Measurements from ENCODE around the gene CSNK1D. TPM values are rescaled to one million over a fixed set of nuclear protein-coding genes. Genes with fewer than 3 reads are reported as not detected.
"Not testable (repeated sequence)": the region's sequence is repeated elsewhere in the genome, so short reads cannot be mapped to it uniquely, and the experiment has no call there.

Gene CSNK1D
- total RNA-seq, 1 donor from 2014 or later, result 86.8 TPM

DNA sequence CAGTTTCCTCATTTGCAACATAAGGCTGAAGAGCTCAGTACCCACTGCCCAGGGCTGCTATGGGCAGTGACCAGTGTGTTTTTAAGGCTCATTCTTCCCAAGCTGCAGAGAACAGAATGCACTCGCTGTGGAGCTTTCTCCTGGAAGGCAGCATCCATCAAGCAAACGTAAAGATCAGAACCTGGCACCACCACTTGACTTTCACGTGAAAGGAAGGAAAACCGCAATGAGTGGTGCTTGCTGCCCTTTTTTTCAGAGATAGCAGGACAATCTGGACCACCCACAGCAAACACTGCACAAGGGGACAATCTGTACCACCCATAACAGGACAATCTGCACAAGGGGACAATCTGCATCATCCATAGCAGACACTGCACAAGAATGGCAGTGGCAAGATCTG, 11.2 kb downstream of the CSNK1D start:
- H3K4me1 ChIP-seq, result peaks cover 4 to 12% of the 10 kb centered on the region in 2 donors
- intact Hi-C loops (cut with DNase I), result no loop called here
- H3K27ac ChIP-seq, result no peak overlapping the region
- peaks cover 80 to 90% of the 10 kb centered on the region in 2 donors for H3K36me3 ChIP-seq
- H3K4me3 ChIP-seq, result no peak overlapping the region
- H3K9me3 ChIP-seq, result no peaks in the 10 kb centered on the region
- DNase-seq (ENCODE audit: low spot score in 2 of 2), result no peak
- no peaks in the 10 kb centered on the region for H3K27me3 ChIP-seq
- TF ChIP-seq, protein P1, sequence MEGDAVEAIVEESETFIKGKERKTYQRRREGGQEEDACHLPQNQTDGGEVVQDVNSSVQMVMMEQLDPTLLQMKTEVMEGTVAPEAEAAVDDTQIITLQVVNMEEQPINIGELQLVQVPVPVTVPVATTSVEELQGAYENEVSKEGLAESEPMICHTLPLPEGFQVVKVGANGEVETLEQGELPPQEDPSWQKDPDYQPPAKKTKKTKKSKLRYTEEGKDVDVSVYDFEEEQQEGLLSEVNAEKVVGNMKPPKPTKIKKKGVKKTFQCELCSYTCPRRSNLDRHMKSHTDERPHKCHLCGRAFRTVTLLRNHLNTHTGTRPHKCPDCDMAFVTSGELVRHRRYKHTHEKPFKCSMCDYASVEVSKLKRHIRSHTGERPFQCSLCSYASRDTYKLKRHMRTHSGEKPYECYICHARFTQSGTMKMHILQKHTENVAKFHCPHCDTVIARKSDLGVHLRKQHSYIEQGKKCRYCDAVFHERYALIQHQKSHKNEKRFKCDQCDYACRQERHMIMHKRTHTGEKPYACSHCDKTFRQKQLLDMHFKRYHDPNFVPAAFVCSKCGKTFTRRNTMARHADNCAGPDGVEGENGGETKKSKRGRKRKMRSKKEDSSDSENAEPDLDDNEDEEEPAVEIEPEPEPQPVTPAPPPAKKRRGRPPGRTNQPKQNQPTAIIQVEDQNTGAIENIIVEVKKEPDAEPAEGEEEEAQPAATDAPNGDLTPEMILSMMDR (IDR thresholded peaks at IDR 0.05), result no peak

DNA sequence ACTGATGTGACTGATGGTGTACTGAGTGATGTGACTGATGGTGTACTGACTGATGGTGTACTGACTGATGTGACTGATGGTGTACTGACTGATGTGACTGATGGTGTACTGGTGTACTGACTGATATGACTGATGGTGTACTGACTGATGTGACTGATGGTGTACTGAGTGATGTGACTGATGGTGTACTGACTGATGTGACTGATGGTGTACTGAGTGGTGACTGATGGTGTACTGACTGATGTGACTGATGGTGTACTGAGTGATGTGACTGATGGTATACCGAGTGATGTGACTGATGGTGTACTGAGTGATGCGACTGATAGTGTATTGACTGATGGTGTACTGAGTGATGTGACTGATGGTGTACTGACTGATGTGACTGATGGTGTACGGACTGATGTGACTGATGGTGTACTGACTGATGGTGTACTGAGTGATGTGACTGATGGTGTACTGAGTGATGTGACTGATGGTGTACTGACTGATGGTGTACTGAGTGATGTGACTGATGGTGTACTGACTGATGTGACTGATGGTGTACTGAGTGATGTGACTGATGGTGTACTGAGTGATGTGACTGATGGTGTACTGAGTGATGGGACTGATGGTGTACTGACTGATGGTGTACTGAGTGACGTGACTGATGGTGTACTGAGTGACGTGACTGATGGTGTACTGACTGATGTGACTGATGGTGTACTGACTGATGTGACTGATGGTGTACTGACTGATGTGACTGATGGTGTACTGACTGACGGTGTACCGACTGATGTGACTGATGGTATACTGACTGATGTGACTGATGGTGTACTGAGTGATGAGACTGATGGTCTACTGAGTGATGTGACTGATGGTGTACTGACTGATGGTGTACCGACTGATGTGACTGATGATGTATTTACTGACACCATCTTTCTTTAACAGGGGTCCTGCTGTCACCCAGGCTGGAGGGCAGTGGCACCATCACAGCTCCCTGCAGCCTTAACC, 13.2 kb downstream of the CSNK1D start:
- intact Hi-C loops (cut with DNase I); H3K27ac ChIP-seq; H3K4me1 ChIP-seq; H3K9me3 ChIP-seq; DNase-seq (ENCODE audit: low spot score in 2 of 2); H3K4me3 ChIP-seq; H3K27me3 ChIP-seq: not testable (repeated sequence)
- peaks cover 95% of the 10 kb centered on the region in 2 donors for H3K36me3 ChIP-seq

DNA sequence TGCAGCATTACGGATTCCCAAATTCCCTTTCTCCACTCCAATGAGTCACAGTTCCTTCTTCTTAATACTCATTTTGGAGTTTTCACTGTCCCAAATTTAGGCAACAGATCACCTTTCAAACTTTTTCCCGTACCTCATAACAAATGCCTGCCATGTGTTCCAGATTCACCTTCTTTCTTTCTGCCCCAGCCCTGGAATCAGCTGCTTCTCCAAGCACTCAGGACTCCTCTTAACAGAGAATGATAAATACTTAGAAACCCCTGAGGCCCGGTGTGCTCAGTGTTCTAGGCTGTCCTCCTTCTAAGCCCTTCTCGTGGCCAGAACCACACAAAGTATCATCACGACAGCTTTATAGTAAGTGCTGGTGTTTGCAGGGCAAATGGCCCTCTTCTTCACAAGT, 14.9 kb downstream of the CSNK1D start:
- no peaks in the 10 kb centered on the region for H3K4me1 ChIP-seq
- intact Hi-C loops (cut with DNase I), result no loop called here
- H3K9me3 ChIP-seq, result no peaks in the 10 kb centered on the region
- H3K27ac ChIP-seq, result no peak overlapping the region
- DNase-seq (ENCODE audit: low spot score in 2 of 2), result no peak
- H3K4me3 ChIP-seq, result no peak overlapping the region
- H3K27me3 ChIP-seq, result no peaks in the 10 kb centered on the region
- TF ChIP-seq, protein P1 (IDR thresholded peaks at IDR 0.05), result no peak
- peaks cover 89 to 90% of the 10 kb centered on the region in 2 donors for H3K36me3 ChIP-seq

DNA sequence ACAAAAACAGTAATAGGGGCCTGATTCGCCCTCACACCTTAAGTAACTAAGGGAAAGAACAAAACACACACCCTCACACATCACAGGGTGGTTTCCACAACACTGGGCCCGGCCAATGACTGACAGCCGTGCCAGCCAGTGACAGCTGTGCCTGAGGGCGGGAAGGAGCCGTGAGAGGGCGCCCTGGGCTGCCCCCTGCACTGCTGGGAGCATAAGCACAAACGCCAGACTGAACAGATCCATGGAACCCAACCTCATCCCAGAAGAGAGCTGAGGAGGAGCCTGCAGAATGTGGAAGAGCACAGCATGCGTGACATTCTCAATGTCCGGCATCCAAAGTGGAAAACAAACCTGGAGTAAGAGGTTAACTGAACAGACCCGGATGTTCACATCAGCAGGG, 16.0 kb downstream of the CSNK1D start:
- TF ChIP-seq, protein P1 (IDR thresholded peaks at IDR 0.05), result no peak
- Histone ChIP-seq H3K9me3 (no peaks in the 10 kb centered on the region), H3K27me3 (no peaks in the 10 kb centered on the region), H3K4me1 (no peaks in the 10 kb centered on the region), H3K27ac (no peak overlapping the region), H3K36me3 (peaks cover 89 to 90% of the 10 kb centered on the region in 2 donors), H3K4me3 (no peak overlapping the region)
- intact Hi-C loops (cut with DNase I), result no loop called here
- DNase-seq (ENCODE audit: low spot score in 2 of 2), result no peak

- Histone ChIP-seq H3K4me3 (no peak overlapping the region), H3K27me3 (no peaks in the 10 kb centered on the region), H3K27ac (no peak overlapping the region), H3K4me1 (no peaks in the 10 kb centered on the region), H3K36me3 (peaks cover 89 to 91% of the 10 kb centered on the region in 2 donors), H3K9me3 (no peaks in the 10 kb centered on the region)
- TF ChIP-seq, protein P1 (IDR thresholded peaks at IDR 0.05), result no peak
- DNase-seq (ENCODE audit: low spot score in 2 of 2), result no peak
- intact Hi-C loops (cut with DNase I), result no loop called here
These were observed 17.1 kb downstream of the CSNK1D start for GRCh38 chr17:82256242-82256885.

- peaks cover 89 to 92% of the 10 kb centered on the region in 2 donors for H3K36me3 ChIP-seq
- no peaks in the 10 kb centered on the region for H3K27me3 ChIP-seq
- TF ChIP-seq, protein P1 (IDR thresholded peaks at IDR 0.05), result no peak
- no peaks in the 10 kb centered on the region for H3K9me3 ChIP-seq
- no peak overlapping the region for H3K27ac ChIP-seq
- H3K4me1 ChIP-seq, result no peaks in the 10 kb centered on the region
- intact Hi-C loops (cut with DNase I), result no loop called here
- no peak overlapping the region for H3K4me3 ChIP-seq
- no peak for DNase-seq (ENCODE audit: low spot score in 2 of 2)
These were observed 18.0 kb downstream of the CSNK1D start for GRCh38 chr17:82255402-82255972.

GRCh38 chr17:82254746-82255145, 18.8 kb downstream of the CSNK1D start:
- H3K4me3 ChIP-seq; H3K4me1 ChIP-seq; H3K9me3 ChIP-seq; intact Hi-C loops (cut with DNase I); H3K27me3 ChIP-seq; H3K27ac ChIP-seq; DNase-seq (ENCODE audit: low spot score in 2 of 2): not testable (repeated sequence)
- peaks cover 89 to 92% of the 10 kb centered on the region in 2 donors for H3K36me3 ChIP-seq

GRCh38 chr17:82254096-82254495, 19.4 kb downstream of the CSNK1D start:
- DNase-seq (ENCODE audit: low spot score in 2 of 2); H3K4me3 ChIP-seq; H3K9me3 ChIP-seq; H3K27me3 ChIP-seq; H3K4me1 ChIP-seq; H3K27ac ChIP-seq; intact Hi-C loops (cut with DNase I): not testable (repeated sequence)
- H3K36me3 ChIP-seq, result peaks cover 89 to 92% of the 10 kb centered on the region in 2 donors
